GM23248 (cell line): Measurements from ENCODE around the gene LIFR. TPM values are rescaled to one million over a fixed set of nuclear protein-coding genes. Genes with fewer than 3 reads are reported as not detected.

ENCODE experiments used
- DNase-seq: peaks from one replicate; pipeline ENCODE4 v3.0.0-alpha.2; 2015
- H2AFZ ChIP-seq: fragments of 200-600 bp; sonication (generic); 2 replicates; pipeline ENCODE4 v1.6.1; 2016; ENCODE audit warnings: antibody characterized with exemption
- H3F3A ChIP-seq: fragments of 200-600 bp; sonication (generic); 2 replicates; pipeline ENCODE4 v1.6.1; 2016; ENCODE audit warnings: mild to moderate bottlenecking, antibody characterized with exemption, mixed run types; ENCODE audit not compliant: insufficient read depth
- H3K27ac ChIP-seq: fragments of 200-600 bp; sonication (generic); 2 replicates; pipeline ENCODE4 v1.5.1; 2016; ENCODE audit warnings: mild to moderate bottlenecking
- H3K27me3 ChIP-seq: fragments of 200-600 bp; sonication (generic); replicated peaks from 2 replicates; pipeline ENCODE4 v1.6.1; 2016; ENCODE audit warnings: mild to moderate bottlenecking; ENCODE audit not compliant: insufficient read depth
- H3K36me3 ChIP-seq: fragments of 200-600 bp; sonication (generic); 2 replicates; pipeline ENCODE4 v1.6.1; 2016; ENCODE audit warnings: low read depth, mild to moderate bottlenecking
- H3K4me1 ChIP-seq: fragments of 200-600 bp; sonication (generic); 2 replicates; pipeline ENCODE4 v1.6.1; 2016; ENCODE audit warnings: mild to moderate bottlenecking; ENCODE audit not compliant: insufficient read depth
- H3K4me2 ChIP-seq: fragments of 200-600 bp; sonication (generic); one replicate; pipeline ENCODE4 v1.6.1; 2016; ENCODE audit warnings: mild to moderate bottlenecking; ENCODE audit not compliant: unreplicated experiment
- H3K4me3 ChIP-seq: fragments of 200-600 bp; sonication (generic); 2 replicates; pipeline ENCODE4 v1.5.1; 2016; ENCODE audit warnings: mild to moderate bottlenecking
- H3K79me2 ChIP-seq: fragments of 200-600 bp; sonication (generic); 2 replicates; pipeline ENCODE4 v1.6.1; 2016; ENCODE audit warnings: mild to moderate bottlenecking; ENCODE audit not compliant: insufficient read depth
- H3K9ac ChIP-seq: fragments of 200-600 bp; sonication (generic); 2 replicates; pipeline ENCODE4 v1.6.1; 2016; ENCODE audit warnings: mild to moderate bottlenecking
- H3K9me2 ChIP-seq: fragments of 200-600 bp; sonication (generic); 2 replicates; pipeline ENCODE4 v1.6.1; 2016; ENCODE audit warnings: mixed run types, mild to moderate bottlenecking, moderate library complexity; ENCODE audit not compliant: insufficient read depth
- H3K9me3 ChIP-seq: fragments of 200-600 bp; sonication (generic); one replicate; pipeline ENCODE4 v1.6.1; 2017; ENCODE audit warnings: low read depth
- H4K20me1 ChIP-seq: fragments of 200-600 bp; sonication (generic); 2 replicates; pipeline ENCODE4 v1.6.0; 2016; ENCODE audit not compliant: insufficient read depth
- EZH2 ChIP-seq: fragments of 200-600 bp; sonication (generic); IDR thresholded peaks from 2 replicates; pipeline ENCODE4 v1.6.1; 2018; ENCODE audit warnings: antibody characterized with exemption, mild to moderate bottlenecking; ENCODE audit not compliant: insufficient read depth, poor library complexity, severe bottlenecking
- EZH2phosphoT487 ChIP-seq: fragments of 200-600 bp; sonication (generic); IDR thresholded peaks from 2 replicates; pipeline ENCODE4 v1.6.1; 2018; ENCODE audit warnings: antibody characterized with exemption, moderate library complexity, mild to moderate bottlenecking, low read depth; ENCODE audit not compliant: insufficient read depth
- WGBS, 2 experiments: methylation state at CpG; one replicate each; pipeline ENCODE4 v1.1.6; 2015 to 2017; ENCODE audit warnings: low lambda C conversion rate in 2 of 2, low coverage in 1 of 2; ENCODE audit errors: missing lambda C conversion rate in 2 of 2; 5-methylcytosine and 5-hydroxymethylcytosine counted together
- in situ Hi-C: fragments of 300-500 bp; cut with MboI; formaldehyde crosslinking; loops from 2 replicates; pipeline ENCODE4 v1.15.0; 2020
- polyA plus RNA-seq: library from polyadenylated mRNA; unstranded; fragments of >200 nt; fragmentation: Nextera tagmentation; extraction: Ambion mirVana; gene quantifications from 2 replicates; pipeline ENCODE4 v1.2.1, GENCODE V29; 2016
- total RNA-seq: library from RNA; depleted of rRNA; stranded (reverse); fragments of >200 nt; shearing (Covaris generic); gene quantifications from 2 replicates; pipeline ENCODE4 v1.2.3, GENCODE V29; 2014

Gene LIFR
- total and polyA plus RNA-seq, 2 experiments from 2014 or later: 6.9 to 8.1 TPM

GRCh38 chr5:38543886-38544285 lies 12.6 kb downstream of the LIFR start:
- Histone ChIP-seq H4K20me1 (no peaks in the 10 kb centered on the region), H3K4me2 (no peak overlapping the region), H3K27me3 (no peaks in the 10 kb centered on the region), H3F3A (no peaks in the 10 kb centered on the region), H3K27ac (no peak overlapping the region), H3K9me2 (no peaks in the 10 kb centered on the region), H3K36me3 (no peaks in the 10 kb centered on the region), H3K9me3 (no peaks in the 10 kb centered on the region), H3K79me2 (peaks cover 51% of the 10 kb centered on the region), H3K9ac (no peak overlapping the region), H3K4me3 (no peak overlapping the region), H3K4me1 (peaks cover 11% of the 10 kb centered on the region), H2AFZ (no peak overlapping the region)
- no peak for DNase-seq
- WGBS, 2 experiments: 98 to 99% methylated on average over 4 of the region's 4 CpGs
- TF ChIP-seq EZH2 (no peak), EZH2phosphoT487 (no peak)
- in situ Hi-C loops: no loop called here

- WGBS, 2 experiments: 86 to 97% methylated on average over 2 of the region's 2 CpGs
Measured at GRCh38 chr5:38543074-38543473, 13.4 kb downstream of the LIFR start.

GRCh38 chr5:38541174-38541725 lies 15.2 kb downstream of the LIFR start:
- in situ Hi-C loops: no loop called here
- no peak overlapping the region for H3K4me2 ChIP-seq
- H3K4me3 ChIP-seq: no peak overlapping the region
- H3K27me3 ChIP-seq: no peaks in the 10 kb centered on the region
- no peaks in the 10 kb centered on the region for H3K9me3 ChIP-seq
- no peak overlapping the region for H3K9ac ChIP-seq
- no peaks in the 10 kb centered on the region for H3F3A ChIP-seq
- 97 to 100% methylated on average over 2 of the region's 2 CpGs for WGBS, 2 experiments
- H3K36me3 ChIP-seq: no peaks in the 10 kb centered on the region
- peaks cover 26% of the 10 kb centered on the region; the same call in 1 of the 2 replicates for H3K79me2 ChIP-seq
- H3K4me1 ChIP-seq: no peaks in the 10 kb centered on the region; the same call in 1 of the 2 replicates
- no peaks in the 10 kb centered on the region for H4K20me1 ChIP-seq
- H2AFZ ChIP-seq: no peak overlapping the region
- H3K9me2 ChIP-seq: no peaks in the 10 kb centered on the region
- no peak for DNase-seq
- TF ChIP-seq EZH2phosphoT487 (no peak), EZH2 (no peak)
- no peak overlapping the region for H3K27ac ChIP-seq

More at GRCh38 chr5:38543074-38543473, 13.4 kb downstream of the LIFR start:
- H3K27ac ChIP-seq: no peak overlapping the region
- H3K9ac ChIP-seq: no peak overlapping the region
- peaks cover 3% of the 10 kb centered on the region for H3K4me1 ChIP-seq
- DNase-seq: no peak
- no peaks in the 10 kb centered on the region for H3K27me3 ChIP-seq
- H3K4me3 ChIP-seq: no peak overlapping the region
- no peaks in the 10 kb centered on the region for H3K9me2 ChIP-seq
- H3K79me2 ChIP-seq: peaks cover 43% of the 10 kb centered on the region
- TF ChIP-seq EZH2 (no peak), EZH2phosphoT487 (no peak)
- in situ Hi-C loops: no loop called here
- no peaks in the 10 kb centered on the region for H3F3A ChIP-seq
- no peaks in the 10 kb centered on the region for H3K36me3 ChIP-seq
- no peaks in the 10 kb centered on the region for H3K9me3 ChIP-seq
- no peaks in the 10 kb centered on the region for H4K20me1 ChIP-seq
- H2AFZ ChIP-seq: no peak overlapping the region
- no peak overlapping the region for H3K4me2 ChIP-seq

GRCh38 chr5:38540314-38540713 lies 16.1 kb downstream of the LIFR start:
- DNase-seq: no peak
- H3K4me2 ChIP-seq: no peak overlapping the region
- no peaks in the 10 kb centered on the region for H3K9me3 ChIP-seq
- peaks cover 29% of the 10 kb centered on the region; the same call in 1 of the 2 replicates for H3K79me2 ChIP-seq
- no peaks in the 10 kb centered on the region for H3K27me3 ChIP-seq
- WGBS, 2 experiments: 95 to 96% methylated on average over 6 of the region's 6 CpGs
- no peak overlapping the region for H3K27ac ChIP-seq
- no peak for TF ChIP-seq EZH2phosphoT487
- TF ChIP-seq EZH2: no peak
- no peak overlapping the region for H3K9ac ChIP-seq
- no peaks in the 10 kb centered on the region for H3K9me2 ChIP-seq
- no peaks in the 10 kb centered on the region for H3K36me3 ChIP-seq
- no peak overlapping the region for H3K4me3 ChIP-seq
- in situ Hi-C loops: no loop called here
- H4K20me1 ChIP-seq: no peaks in the 10 kb centered on the region
- no peaks in the 10 kb centered on the region for H3F3A ChIP-seq
- H2AFZ ChIP-seq: no peak overlapping the region
- H3K4me1 ChIP-seq: no peaks in the 10 kb centered on the region
